ENCODE results near the gene AAK1. TPM values are rescaled to one million over a fixed set of nuclear protein-coding genes. Genes with fewer than 3 reads are reported as not detected.

Gene AAK1
- total RNA-seq, 1 experiment from 2014 or later = 30.6 TPM

- no peaks in the 10 kb centered on the region for H3K9me3 ChIP-seq (ENCODE audit: control insufficient read depth, low read depth, low read length)
- no peak overlapping the region for H3K9ac ChIP-seq (ENCODE audit: extremely low read depth, insufficient read length, low read length)
- no peak overlapping the region for H3K4ac ChIP-seq (ENCODE audit: low read depth, low read length)
- H4K20me1 ChIP-seq (ENCODE audit: control insufficient read depth, insufficient read depth, insufficient read length) = no peaks in the 10 kb centered on the region
- Mint-ChIP-seq H3K27ac (peak overlapping the region in 1 of 3 experiments; percentile 26; a peak in 1 of 7 replicates), H3K9me3 (no peaks in the 10 kb centered on the region), H3K27me3 (ENCODE audit: low read depth) (no peaks in the 10 kb centered on the region), H3K4me1 (peaks cover 13 to 14% of the 10 kb centered on the region in 2 experiments), H3K36me3 (ENCODE audit: insufficient read depth in 1 of 3, low read depth in 3 of 3) (no peaks in the 10 kb centered on the region; a peak in 1 of 7 replicates), H3K4me3 (no peak overlapping the region)
- H2BK20ac ChIP-seq (ENCODE audit: low read depth, low read length, poor library complexity, severe bottlenecking) = no peak overlapping the region
- no peak overlapping the region for H2BK120ac ChIP-seq (ENCODE audit: low read depth, low read length, poor library complexity, severe bottlenecking)
- H2AFZ ChIP-seq (ENCODE audit: low read length) = no peak overlapping the region
- peaks cover 2% of the 10 kb centered on the region; the same call in 1 of the 2 replicates for H3K79me2 ChIP-seq (ENCODE audit: insufficient read depth, low read length)
- H3K23ac ChIP-seq (ENCODE audit: insufficient read length, low read depth, low read length) = no peak overlapping the region
- H2BK12ac ChIP-seq (ENCODE audit: insufficient read length, low read depth, low read length) = no peak overlapping the region
- H2BK15ac ChIP-seq (ENCODE audit: low read depth, low read length) = no peak overlapping the region
- no peak overlapping the region for H2BK5ac ChIP-seq (ENCODE audit: insufficient read length, low read length)
- no peak overlapping the region for H4K5ac ChIP-seq (ENCODE audit: insufficient read length, low read depth, low read length)
- no peaks in the 10 kb centered on the region for H3K23me2 ChIP-seq (ENCODE audit: insufficient read length, low read depth, low read length, poor library complexity, severe bottlenecking)
- TF ChIP-seq CTCF (conservative IDR thresholded peaks at IDR 0.05) = no peak
- no peak overlapping the region for H3K56ac ChIP-seq (ENCODE audit: insufficient read length, low read depth, low read length)
- H4K8ac ChIP-seq (replicated peaks; ENCODE audit: insufficient read length, low read depth, low read length) = no peak overlapping the region
- no peak overlapping the region for H3K14ac ChIP-seq (ENCODE audit: insufficient read depth, low read length)
- no peak overlapping the region for H3T11ph ChIP-seq (ENCODE audit: low read length)
- H4K91ac ChIP-seq (ENCODE audit: insufficient read length, low read depth, low read length) = no peak overlapping the region
- H3K27ac ChIP-seq (ENCODE audit: insufficient read length, low read depth, low read length) = no peak overlapping the region
- peaks cover 5% of the 10 kb centered on the region for H3K79me1 ChIP-seq (ENCODE audit: insufficient read depth, low read depth, low read length, poor library complexity, severe bottlenecking)
- H3K4me1 ChIP-seq (ENCODE audit: insufficient read depth, low read length) = no peaks in the 10 kb centered on the region
- no peak overlapping the region for H3K18ac ChIP-seq (ENCODE audit: insufficient read length, low read depth, low read length)
- no peak for DNase-seq
- no peak overlapping the region for H3K4me2 ChIP-seq (ENCODE audit: insufficient read depth, insufficient read length, low read length)
- WGBS (ENCODE audit: extremely low coverage, insufficient read length, low lambda C conversion rate) = no CpG with 5 or more reads among the region's 6 CpGs
- H3K27me3 ChIP-seq (ENCODE audit: insufficient read depth, low read length) = no peaks in the 10 kb centered on the region
- no peak overlapping the region for H2AK5ac ChIP-seq (ENCODE audit: insufficient read length, low read length)
These were observed 13.5 kb downstream of the AAK1 start for GRCh38 chr2:69629921-69630608.
